Progenitor cell of endocrine pancreas (in vitro differentiated cells): ENCODE measurements around the gene PDSS2. TPM values are rescaled to one million over a fixed set of nuclear protein-coding genes. Genes with fewer than 3 reads are reported as not detected.

ENCODE experiments used
- DNase-seq: peaks from one replicate; pipeline ENCODE4 v3.0.0; 2021; ENCODE audit warnings: low spot score; ENCODE audit not compliant: unreplicated experiment
- H3K27ac Mint-ChIP-seq: 2 replicates; pipeline ENCODE4 v1.8.0; 2021; ENCODE audit warnings: mild to moderate bottlenecking, moderate library complexity, mixed read lengths
- H3K27me3 Mint-ChIP-seq: 2 replicates; pipeline ENCODE4 v1.8.0; 2021; ENCODE audit warnings: mixed read lengths
- H3K36me3 Mint-ChIP-seq: 2 replicates; pipeline ENCODE4 v1.8.0; 2022; ENCODE audit warnings: mixed read lengths; ENCODE audit not compliant: insufficient read depth
- H3K4me1 Mint-ChIP-seq: 2 replicates; pipeline ENCODE4 v1.8.0; 2021; ENCODE audit warnings: low read depth, mixed read lengths
- H3K4me3 Mint-ChIP-seq: 2 replicates; pipeline ENCODE4 v1.8.0; 2021; ENCODE audit warnings: low read depth, mild to moderate bottlenecking, moderate library complexity, mixed read lengths
- H3K9me3 Mint-ChIP-seq: 2 replicates; pipeline ENCODE4 v1.8.0; 2021; ENCODE audit warnings: low read depth, mixed read lengths
- total RNA-seq: library from RNA; stranded (reverse); gene quantifications from 2 replicates; pipeline ENCODE4 v1.2.1, GENCODE V29; 2021
- TF ChIP-seq, protein P1 (sequence below): fragments of 200-600 bp; sonication (generic); IDR thresholded peaks from one replicate; pipeline ENCODE4 v1.5.0; 2021; ENCODE audit warnings: antibody characterized with exemption, mild to moderate bottlenecking; ENCODE audit not compliant: unreplicated experiment

Gene PDSS2
- total RNA-seq, 1 donor from 2014 or later = 12.8 TPM

GRCh38 chr6:107231243-107231642 is 228.1 kb downstream of the PDSS2 start:
- Mint-ChIP-seq H3K4me1 (peaks cover 12% of the 10 kb centered on the region), H3K27me3 (no peaks in the 10 kb centered on the region), H3K9me3 (peaks cover 10% of the 10 kb centered on the region), H3K27ac (no peak overlapping the region), H3K4me3 (no peak overlapping the region), H3K36me3 (peaks cover 10% of the 10 kb centered on the region)
- TF ChIP-seq, protein P1, sequence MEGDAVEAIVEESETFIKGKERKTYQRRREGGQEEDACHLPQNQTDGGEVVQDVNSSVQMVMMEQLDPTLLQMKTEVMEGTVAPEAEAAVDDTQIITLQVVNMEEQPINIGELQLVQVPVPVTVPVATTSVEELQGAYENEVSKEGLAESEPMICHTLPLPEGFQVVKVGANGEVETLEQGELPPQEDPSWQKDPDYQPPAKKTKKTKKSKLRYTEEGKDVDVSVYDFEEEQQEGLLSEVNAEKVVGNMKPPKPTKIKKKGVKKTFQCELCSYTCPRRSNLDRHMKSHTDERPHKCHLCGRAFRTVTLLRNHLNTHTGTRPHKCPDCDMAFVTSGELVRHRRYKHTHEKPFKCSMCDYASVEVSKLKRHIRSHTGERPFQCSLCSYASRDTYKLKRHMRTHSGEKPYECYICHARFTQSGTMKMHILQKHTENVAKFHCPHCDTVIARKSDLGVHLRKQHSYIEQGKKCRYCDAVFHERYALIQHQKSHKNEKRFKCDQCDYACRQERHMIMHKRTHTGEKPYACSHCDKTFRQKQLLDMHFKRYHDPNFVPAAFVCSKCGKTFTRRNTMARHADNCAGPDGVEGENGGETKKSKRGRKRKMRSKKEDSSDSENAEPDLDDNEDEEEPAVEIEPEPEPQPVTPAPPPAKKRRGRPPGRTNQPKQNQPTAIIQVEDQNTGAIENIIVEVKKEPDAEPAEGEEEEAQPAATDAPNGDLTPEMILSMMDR = no peak
- no peak for DNase-seq

GRCh38 chr6:107230448-107230847 is 228.9 kb downstream of the PDSS2 start:
- Mint-ChIP-seq H3K27ac (no peak overlapping the region), H3K9me3 (peaks cover 5% of the 10 kb centered on the region), H3K36me3 (peaks cover 5% of the 10 kb centered on the region), H3K4me3 (no peak overlapping the region), H3K27me3 (no peaks in the 10 kb centered on the region), H3K4me1 (peaks cover 12% of the 10 kb centered on the region)
- TF ChIP-seq, protein P1 = no peak
- no peak for DNase-seq

- Mint-ChIP-seq H3K4me3 (no peak overlapping the region), H3K4me1 (peaks cover 10% of the 10 kb centered on the region), H3K36me3 (peaks cover 4% of the 10 kb centered on the region), H3K27me3 (no peaks in the 10 kb centered on the region), H3K27ac (no peak overlapping the region), H3K9me3 (peaks cover 3% of the 10 kb centered on the region)
- DNase-seq = no peak
- TF ChIP-seq, protein P1 = no peak
Observed at GRCh38 chr6:107230024-107230423, 229.3 kb downstream of the PDSS2 start.

- H3K27me3 Mint-ChIP-seq = no peaks in the 10 kb centered on the region
- peaks cover 3% of the 10 kb centered on the region for H3K9me3 Mint-ChIP-seq
Observed at GRCh38 chr6:107228754-107229153, 230.6 kb downstream of the PDSS2 start.

GRCh38 chr6:107221519-107221918 is 237.8 kb downstream of the PDSS2 start:
- H3K4me1 Mint-ChIP-seq = peaks cover 10% of the 10 kb centered on the region
- no peak for DNase-seq
- peaks cover 2% of the 10 kb centered on the region for H3K36me3 Mint-ChIP-seq
- no peaks in the 10 kb centered on the region for H3K27me3 Mint-ChIP-seq
- TF ChIP-seq, protein P1 = no peak
- H3K9me3 Mint-ChIP-seq = peaks cover 3% of the 10 kb centered on the region
- H3K4me3 Mint-ChIP-seq = no peak overlapping the region
- H3K27ac Mint-ChIP-seq = no peak overlapping the region

More at GRCh38 chr6:107228754-107229153, 230.6 kb downstream of the PDSS2 start:
- Mint-ChIP-seq H3K4me3 (no peak overlapping the region), H3K36me3 (peaks cover 4% of the 10 kb centered on the region), H3K27ac (no peak overlapping the region), H3K4me1 (peaks cover 9% of the 10 kb centered on the region)
- TF ChIP-seq, protein P1 = no peak
- DNase-seq = no peak
